HG02981 (cell line): ENCODE results near the gene GATC.
"Not testable (repeated sequence)": the region's sequence is repeated elsewhere in the genome, so short reads cannot be mapped to it uniquely, and the experiment has no call there.

Experiments
- ATAC-seq: cut with Tn5 transposase; IDR thresholded peaks from one replicate; pipeline ENCODE4 v1.9.1; 2021; ENCODE audit warnings: mild to moderate bottlenecking, moderate library complexity; ENCODE audit not compliant: unreplicated experiment

GATC gene

GRCh38 chr12:120468821-120469449 is 22.7 kb downstream of the GATC start:
- peak; percentile 35 for ATAC-seq

- peak; percentile 85 for ATAC-seq
Observed at GRCh38 chr12:120469450-120470149, 23.4 kb downstream of the GATC start, which contains the start of gene SRSF9. SRSF9 (minus strand) TSS chr12:120469748; CDS start chr12:120469609, 139 bp downstream.

- ATAC-seq, result peak; percentile 21
Observed at GRCh38 chr12:120470150-120470784, 24.0 kb downstream of the GATC start.

- ATAC-seq, result no peak
Observed at GRCh38 chr12:120472521-120472920, 26.3 kb downstream of the GATC start.

- ATAC-seq, result no peak
Observed at GRCh38 chr12:120473807-120474615, 27.8 kb downstream of the GATC start.

GRCh38 chr12:120474616-120474960 is 28.3 kb downstream of the GATC start:
- ATAC-seq, result no peak

GRCh38 chr12:120475643-120476042 is 29.4 kb downstream of the GATC start:
- no peak for ATAC-seq

GRCh38 chr12:120479458-120479857 is 33.2 kb downstream of the GATC start:
- ATAC-seq, result no peak

- ATAC-seq, result no peak
Observed at GRCh38 chr12:120480211-120480610, 34.0 kb downstream of the GATC start.

- ATAC-seq, result no peak
Observed at GRCh38 chr12:120481022-120481767, 35.0 kb downstream of the GATC start.

- ATAC-seq, result no peak
Observed at GRCh38 chr12:120483621-120484020, 37.4 kb downstream of the GATC start.

GRCh38 chr12:120485961-120486881 is 40.0 kb downstream of the GATC start:
- no peak for ATAC-seq

- ATAC-seq, result not testable (repeated sequence)
Observed at GRCh38 chr12:120487552-120487951, 41.3 kb downstream of the GATC start.

- no peak for ATAC-seq
Observed at GRCh38 chr12:120488057-120488640, 41.9 kb downstream of the GATC start.

- no peak for ATAC-seq
Observed at GRCh38 chr12:120489018-120489417, 42.8 kb downstream of the GATC start.

- no peak for ATAC-seq
Observed at GRCh38 chr12:120490325-120490724, 44.1 kb downstream of the GATC start.

- ATAC-seq, result no peak
Observed at GRCh38 chr12:120490833-120491512, 44.7 kb downstream of the GATC start.

- ATAC-seq, result no peak
Observed at GRCh38 chr12:120495186-120495730, 49.0 kb downstream of the GATC start.
